Hepatic stellate cell (primary cell): ENCODE results near the gene MBD2.
"Not testable (repeated sequence)": the region's sequence is repeated elsewhere in the genome, so short reads cannot be mapped to it uniquely, and the experiment has no call there.

Source experiments
- DNase-seq: peaks from one replicate; pipeline ENCODE4 v3.0.0; 2011; ENCODE audit warnings: low spot score

MBD2 gene

DNA sequence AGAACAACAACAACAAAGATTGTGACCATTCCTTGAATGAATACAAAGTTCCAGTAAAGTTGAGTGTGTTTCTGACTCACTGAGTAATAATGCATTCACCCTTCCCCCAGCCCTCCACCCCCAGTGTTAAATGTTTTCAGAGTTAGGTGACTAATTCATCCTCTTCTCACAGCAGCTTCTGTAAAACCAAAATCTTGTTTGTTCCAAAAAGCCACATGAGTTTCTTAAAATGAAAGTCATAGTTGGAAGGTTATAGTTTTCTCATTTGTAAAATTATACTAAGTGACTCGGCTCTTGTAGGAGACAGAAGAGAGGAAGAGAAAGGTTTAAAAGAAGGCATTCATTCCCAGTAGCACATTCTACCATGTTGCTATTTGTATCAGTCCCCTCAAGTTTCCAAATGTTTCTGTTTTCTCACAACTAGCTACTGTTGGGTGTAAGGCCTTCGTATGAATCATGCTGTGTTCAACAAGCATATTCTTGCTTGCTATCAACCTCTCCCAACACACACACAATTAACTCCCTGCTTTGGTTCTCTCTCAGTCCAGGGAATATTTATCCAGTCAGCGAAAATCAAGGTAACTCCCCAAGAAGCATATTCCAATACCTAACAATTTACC, 75.3 kb downstream of the MBD2 start:
- peak; percentile 61 for DNase-seq

DNA sequence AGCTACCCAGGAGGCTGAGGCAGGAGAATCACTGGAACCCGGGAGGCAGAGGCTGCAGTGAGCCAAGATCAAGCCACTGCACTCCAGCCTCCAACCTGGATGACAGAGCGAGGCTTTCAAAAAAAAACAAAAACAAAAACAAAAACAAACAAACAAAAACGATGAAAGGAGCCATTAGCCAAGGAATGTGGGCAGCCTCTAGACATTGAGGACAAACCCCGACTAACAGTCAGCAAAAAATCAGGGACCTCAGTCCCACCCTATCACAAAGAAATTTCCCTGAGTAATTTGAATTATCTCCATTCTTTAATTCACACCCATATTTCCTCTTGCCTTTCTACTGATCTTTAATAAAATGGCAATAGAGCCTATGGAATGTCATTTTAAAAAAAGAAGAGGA, 75.8 kb downstream of the MBD2 start:
- no peak for DNase-seq

DNA sequence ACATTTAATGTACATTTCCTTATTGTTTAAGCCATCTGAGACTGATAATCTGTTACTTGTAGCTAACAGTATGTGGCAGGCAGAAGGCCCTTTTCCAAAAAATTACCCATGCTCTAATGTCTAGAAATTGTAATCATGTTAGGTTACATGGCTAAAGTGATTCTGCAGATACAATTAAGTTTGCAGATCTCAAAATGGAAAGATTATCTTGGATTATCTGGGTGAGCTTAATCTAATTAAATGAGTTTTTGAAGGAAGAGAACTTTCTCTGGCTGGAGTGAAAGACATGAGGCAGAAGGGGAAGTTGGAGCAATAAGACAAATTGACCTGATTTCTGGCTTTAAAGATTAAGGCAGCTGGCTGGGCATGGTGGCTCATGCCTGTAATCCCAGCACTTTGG, 76.3 kb downstream of the MBD2 start:
- no peak for DNase-seq

- no peak for DNase-seq
These were observed 77.0 kb downstream of the MBD2 start for GRCh38 chr18:54147439-54147838.

GRCh38 chr18:54141041-54141608, 83.3 kb downstream of the MBD2 start:
- DNase-seq = no peak

DNA sequence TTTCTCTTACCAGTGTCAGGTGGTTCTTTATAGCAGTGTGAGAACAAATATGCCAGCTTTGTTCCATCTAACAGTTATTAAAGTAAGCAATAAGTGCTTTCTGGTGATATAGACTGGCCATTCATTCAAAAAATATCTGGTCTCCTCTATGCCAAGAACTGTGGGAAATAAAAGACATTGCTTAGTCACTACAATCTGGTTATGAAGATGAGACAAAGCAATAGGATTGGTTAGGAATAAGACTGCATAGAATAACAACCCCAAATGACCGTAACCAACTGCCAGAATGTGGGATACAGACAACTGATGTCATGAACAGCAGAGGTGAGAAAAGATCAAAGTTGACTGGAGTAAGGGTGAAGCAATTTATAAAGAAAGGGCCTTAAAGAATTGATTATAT, 83.8 kb downstream of the MBD2 start:
- DNase-seq = no peak

DNA sequence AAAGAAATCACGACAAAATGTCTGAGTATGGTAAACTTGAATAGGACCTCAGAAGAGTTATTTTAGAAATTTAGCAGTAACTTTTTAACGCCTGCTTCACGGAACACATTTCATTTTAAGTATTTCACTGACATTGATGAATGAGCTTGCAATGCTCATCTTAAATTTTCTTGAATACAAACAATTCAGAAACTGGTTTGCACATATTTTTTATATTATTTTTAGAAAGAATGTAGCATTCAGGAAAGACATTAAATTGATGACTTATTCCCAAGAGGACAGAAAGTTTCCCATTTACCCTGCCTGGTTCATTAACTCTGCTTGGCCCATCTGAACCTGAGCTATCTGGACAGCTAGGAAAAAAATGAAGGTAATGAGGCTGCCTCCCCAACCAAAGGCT, 89.3 kb downstream of the MBD2 start:
- DNase-seq = no peak

DNA sequence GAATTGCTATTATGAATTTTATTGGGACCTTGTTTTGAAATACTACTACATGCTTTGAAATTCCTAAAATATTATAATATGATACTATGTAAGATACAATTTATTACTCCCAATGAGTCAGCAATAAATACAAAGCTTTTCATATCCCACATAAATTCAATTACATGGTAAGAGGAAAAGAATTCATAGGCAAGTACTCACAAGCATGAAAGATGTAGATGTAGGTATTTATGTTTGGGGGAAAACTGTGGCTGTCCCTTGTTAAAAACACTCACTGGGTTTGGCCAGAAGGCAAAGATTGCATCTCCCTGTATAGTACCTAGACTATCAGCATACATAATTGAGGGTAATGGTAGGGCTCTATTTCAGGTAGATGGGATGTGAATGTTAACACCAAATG, 90.4 kb downstream of the MBD2 start:
- DNase-seq = no peak

DNA sequence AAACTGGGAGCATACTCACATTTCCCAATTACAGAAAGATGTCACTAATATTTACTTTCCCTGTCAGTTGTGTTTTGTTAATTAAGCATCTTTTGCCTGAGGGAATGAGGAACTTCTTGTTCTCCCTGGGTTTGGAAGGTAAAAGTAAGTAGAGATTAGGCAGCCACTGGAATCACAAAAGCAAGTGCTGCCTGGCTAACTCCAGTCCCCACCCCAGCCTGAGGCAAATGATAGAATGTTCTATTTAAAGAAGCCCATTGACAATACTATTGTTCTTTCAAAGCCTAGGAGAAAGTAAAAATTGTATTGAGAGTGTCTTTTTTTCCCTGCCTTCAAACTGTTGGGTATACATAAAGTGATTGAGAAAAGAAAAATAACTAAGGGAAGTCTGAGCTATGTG, 93.8 kb downstream of the MBD2 start:
- no peak for DNase-seq

DNA sequence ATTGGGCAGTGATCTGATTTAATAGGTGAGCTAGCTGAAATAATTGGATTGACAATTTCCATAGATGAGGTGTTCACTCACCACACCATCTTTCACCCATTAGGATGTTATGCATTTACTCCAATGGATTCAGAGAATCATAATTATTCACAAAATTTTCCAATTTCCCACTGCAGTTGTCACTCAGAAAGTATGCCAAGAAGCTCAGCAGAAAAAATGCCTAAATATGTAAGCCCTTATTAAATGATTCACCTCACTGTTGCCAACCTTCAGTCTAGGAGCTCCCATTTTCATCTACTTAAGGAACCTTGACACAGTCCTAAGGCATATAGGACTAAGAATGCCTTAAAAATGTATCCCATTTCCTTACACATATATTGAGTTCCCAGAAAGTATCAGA, 94.3 kb downstream of the MBD2 start:
- DNase-seq = no peak

- no peak for DNase-seq
These were observed 94.9 kb downstream of the MBD2 start for GRCh38 chr18:54129448-54130067.

- peak; percentile 19 for DNase-seq
These were observed 96.6 kb downstream of the MBD2 start for GRCh38 chr18:54127759-54128378.

DNA sequence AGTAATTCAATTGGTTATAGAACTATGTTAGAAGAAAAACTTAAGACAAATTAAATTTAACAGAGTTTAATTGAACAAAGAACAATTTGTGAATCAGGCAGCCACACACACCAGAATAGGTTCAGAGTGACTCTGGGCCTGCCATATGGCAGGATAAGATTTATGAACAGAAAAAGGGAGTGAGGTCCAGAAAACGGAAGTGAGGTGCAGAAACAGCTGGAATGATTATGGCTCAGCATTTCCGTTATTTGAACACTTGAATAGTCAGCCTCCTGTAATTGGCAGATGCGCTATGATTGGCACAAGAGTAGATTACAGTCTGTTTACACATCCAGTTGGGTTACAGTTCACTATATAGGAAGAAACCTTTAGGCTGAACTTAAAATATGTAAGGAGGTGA, 99.0 kb downstream of the MBD2 start:
- DNase-seq = no peak

DNA sequence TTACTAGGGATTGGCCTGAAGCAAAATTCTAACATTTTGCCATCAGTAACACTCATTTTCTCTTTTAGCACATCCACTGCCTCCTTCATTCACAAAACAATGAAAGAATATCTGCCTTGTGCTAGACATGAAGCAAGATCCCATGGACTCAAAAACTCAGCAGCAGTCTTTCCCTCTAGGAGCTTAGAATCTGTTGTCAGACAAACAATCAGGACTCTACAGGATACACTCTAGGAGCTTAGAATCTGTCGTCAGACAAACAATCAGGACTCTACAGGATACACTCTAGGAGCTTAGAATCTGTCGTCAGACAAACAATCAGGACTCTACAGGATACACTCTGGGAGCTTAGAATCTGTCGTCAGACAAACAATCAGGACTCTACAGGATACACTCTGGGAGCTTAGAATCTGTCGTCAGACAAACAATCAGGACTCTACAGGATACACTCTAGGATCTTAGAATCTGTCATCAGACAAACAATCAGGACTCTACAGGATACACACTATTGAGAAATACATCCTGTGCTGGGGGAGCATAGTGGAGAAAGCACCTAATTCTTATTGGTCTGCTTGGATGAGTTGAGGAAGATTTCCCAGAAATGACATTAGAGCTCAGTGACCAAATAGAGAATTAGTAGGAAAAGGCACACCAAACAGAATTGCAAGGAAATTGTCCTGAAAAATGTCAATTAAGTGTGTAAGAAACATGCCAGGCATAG, 100.6 kb downstream of the MBD2 start:
- DNase-seq = not testable (repeated sequence)

- DNase-seq = peak; percentile 19
These were observed 104.9 kb downstream of the MBD2 start for GRCh38 chr18:54119524-54120019.

GRCh38 chr18:54117853-54118773, 106.4 kb downstream of the MBD2 start:
- no peak for DNase-seq

DNA sequence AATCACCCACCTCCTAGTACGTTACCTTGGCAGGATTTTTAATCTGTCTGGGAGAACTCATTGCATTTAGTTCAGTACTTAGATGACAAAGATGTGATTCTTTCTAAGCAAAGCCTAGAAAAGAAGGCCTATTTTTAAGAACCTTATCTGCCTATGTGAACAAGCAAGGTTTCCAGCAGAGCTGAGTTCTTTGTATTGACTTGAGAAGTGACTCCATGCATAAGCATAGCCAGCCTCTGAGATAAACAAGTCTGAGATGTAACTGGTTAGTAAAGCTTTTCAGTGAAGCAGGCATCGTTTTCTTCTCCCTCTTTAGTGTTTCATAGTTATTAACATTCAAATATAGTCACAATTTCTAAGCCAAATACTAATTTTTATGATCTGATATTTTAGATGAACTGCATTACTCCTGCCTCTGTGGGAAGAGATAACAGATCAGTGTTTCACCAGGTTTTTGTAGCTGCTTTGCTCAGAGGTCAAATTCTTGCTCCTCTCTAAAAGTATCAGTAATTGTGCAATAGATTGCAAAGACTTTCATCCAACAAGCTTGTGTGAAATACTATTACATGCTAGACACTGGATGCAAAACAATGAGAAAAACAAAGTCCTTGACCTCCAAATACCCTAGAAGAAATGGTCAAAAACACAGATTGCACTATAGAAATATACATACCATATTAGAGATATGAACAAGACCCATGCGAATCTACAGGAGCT, 107.8 kb downstream of the MBD2 start:
- no peak for DNase-seq

DNA sequence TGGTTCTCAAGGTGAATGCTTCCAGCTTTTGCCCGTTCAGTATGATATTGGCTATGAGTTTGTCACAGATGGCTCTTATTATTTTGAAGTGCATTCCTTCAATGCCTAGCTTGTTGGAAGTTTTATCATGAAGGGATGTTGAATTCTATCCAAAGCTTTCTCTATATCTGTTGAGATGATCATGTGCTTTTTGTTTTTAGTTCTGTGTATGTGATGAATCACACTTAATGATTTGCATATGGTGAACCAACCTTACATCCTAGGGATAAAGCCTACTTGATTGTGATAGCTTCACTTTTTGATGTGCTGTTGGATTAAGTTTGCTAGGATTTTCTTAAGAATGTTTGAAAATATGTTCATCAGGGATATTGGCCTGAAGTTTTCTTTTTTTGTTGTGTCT, 112.1 kb downstream of the MBD2 start:
- no peak for DNase-seq

DNA sequence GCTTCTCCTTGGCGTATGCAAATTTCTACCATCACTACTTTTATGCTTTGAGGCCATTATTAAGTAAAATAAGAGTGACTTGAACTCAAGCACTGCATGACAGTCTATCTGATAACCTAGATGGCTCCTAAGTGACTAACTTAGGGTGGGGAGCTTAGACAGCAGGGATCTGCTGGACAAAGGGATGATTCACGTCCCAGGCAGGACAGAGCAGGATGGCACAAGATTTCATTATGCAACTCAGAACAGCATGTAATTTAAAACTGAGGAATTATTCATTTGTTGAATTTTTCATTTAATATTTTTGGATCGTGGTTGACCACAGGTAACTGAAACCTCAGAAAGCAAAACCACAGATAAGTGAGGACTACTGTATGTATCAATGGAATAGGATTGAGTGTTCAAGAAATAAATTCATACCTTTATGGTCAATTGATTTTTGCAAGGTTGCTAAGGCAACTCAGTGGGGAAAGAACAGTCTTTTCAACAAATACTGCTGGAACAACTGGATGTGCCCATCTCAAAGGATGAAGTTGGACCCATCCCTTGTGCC, 115.3 kb downstream of the MBD2 start:
- no peak for DNase-seq

DNA sequence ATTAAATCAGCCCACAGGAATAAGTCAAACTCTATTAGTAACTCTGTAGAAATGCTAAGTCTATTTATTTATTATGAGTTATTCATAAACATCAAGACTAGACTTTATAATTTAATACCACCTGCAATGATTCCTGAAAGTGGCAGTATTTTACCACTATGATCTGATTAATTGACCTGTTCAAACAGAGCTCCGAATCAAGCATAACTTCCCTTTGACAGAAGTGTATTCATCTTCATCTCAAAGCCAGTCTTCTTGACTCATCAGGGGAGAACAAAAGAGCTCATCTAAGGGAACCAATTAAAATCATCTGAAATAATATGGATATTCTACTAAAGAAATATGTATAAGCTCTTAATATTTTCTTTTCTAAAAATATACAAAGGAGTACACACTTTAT, 122.3 kb downstream of the MBD2 start:
- no peak for DNase-seq
